Erythroblast (primary cell): ENCODE data around the gene PIK3C2A.

ENCODE experiments used
- DNase-seq, 2 experiments: peaks; one replicate each; lab custom pipeline; 2025; lab: John Stamatoyannopoulos, UW
- GATA1 ChIP-seq: IDR thresholded peaks from 2 replicates; pipeline ENCODE4 v1.6.1; 2011; ENCODE audit warnings: low read depth, mild to moderate bottlenecking, control low read depth, low read length, moderate library complexity
- POLR2A ChIP-seq: IDR thresholded peaks from 2 replicates; pipeline ENCODE4 v1.6.1; 2011; ENCODE audit warnings: mild to moderate bottlenecking, low read length

PIK3C2A gene

DNA sequence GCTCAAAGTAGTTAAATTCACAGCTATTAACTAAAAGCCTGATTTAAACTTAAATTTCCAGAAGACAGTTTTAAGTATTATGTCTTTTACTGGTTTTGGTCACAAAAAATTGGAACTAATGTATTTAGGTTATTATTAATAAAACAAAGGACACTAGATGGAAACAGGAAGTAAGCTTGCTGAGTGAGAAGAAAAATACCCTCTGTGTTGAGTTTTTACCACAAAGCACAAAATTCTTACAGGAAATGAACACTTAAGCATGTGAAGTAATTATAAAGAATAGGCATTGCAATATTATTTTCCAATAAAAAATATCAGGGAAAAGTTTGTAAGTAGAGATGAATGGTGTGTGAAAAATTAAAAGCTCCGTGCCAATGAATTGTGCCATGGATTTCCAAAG lies 46.3 kb downstream of the PIK3C2A start:
- DNase-seq, result no peak
- TF ChIP-seq GATA1 (no peak), POLR2A (no peak)

DNA sequence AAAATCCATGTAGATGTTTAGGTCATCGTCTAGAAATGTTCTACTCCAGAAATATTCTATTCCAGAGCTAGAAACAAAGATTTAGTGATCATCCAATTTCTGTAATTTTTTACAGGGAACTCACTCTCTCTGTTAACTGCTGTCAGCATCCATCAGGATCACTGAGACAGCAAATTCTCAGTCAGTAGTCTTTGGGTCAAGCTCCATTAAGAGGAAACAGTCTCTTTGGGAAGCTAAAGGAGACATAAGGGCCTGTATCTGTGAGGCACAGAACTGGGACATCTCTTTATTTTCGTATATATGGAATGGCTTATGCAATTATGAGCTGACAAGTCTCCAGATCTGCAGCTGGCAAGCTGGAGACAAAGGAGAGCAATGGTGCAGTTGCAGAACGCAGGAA lies 48.3 kb downstream of the PIK3C2A start:
- TF ChIP-seq GATA1, result no peak
- no peak for TF ChIP-seq POLR2A
- no peak for DNase-seq
